ENCODE results near the gene KRT12. TPM values are rescaled to one million over a fixed set of nuclear protein-coding genes. Genes with fewer than 3 reads are reported as not detected.
A peak's percentile ranks its signal among the peaks of the same experiment; 100 is the strongest.

Gene KRT12
- total and polyA plus RNA-seq, 2 donors (not counting 1 experiment from before 2014, with no cell fraction given): not detected

DNA sequence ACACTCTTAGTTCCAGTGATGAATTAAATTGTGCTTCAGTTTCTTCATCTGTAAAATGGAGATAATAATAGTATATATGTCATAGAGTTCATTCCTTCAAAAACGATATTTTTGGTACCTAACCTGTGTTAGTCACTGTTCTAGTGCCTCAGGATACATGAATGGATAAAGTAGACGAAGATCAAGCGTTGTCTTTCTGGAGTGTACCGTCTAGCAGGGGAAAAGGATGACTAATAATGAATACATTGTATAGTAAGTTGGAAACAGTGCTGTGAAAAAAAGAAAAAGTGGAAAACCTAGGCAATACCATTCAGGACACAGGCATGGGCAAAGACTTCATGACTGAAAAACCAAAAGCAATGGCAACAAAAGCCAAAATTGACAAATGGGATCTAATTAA lies 53.2 kb downstream of the KRT12 start:
- Histone ChIP-seq H3K4me2 (ENCODE audit: extremely low read depth, insufficient read depth, low read length) (no peak overlapping the region), H3K79me2 (ENCODE audit: control insufficient read depth, insufficient read depth, low read length) (peaks cover 3% of the 10 kb centered on the region)
- peak in 1 of 2 donors; percentile 57 for DNase-seq (ENCODE audit: low read depth in 2 of 2)

DNA sequence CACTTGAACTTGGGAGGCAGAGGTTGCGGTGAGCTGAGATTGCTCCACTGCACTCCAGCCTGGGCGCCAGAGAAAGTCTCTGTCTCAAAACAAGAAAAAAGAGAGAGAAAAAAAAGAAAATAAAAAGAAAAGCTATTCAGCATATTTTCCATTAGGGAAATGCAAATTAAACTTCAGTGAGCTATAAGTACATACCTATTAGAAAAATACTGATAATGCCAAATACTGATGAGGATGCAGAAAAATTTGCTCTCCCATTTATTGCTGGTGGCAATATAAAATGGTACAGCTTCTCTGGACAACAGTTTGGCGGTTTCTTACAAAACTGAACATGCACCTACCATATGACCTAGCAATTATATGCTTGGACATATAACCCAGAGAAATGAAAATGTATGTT lies 54.4 kb downstream of the KRT12 start:
- H3K4me2 ChIP-seq (ENCODE audit: extremely low read depth, insufficient read depth, low read length): no peak overlapping the region
- H3K9me3 ChIP-seq (ENCODE audit: control insufficient read depth, insufficient read depth, low read depth, low read length): no peaks in the 10 kb centered on the region

More for the DNA sequence above, 53.2 kb downstream of the KRT12 start:
- H3K9ac ChIP-seq (ENCODE audit: insufficient read depth, low read length): no peak overlapping the region
- no peaks in the 10 kb centered on the region for H3K9me3 ChIP-seq (ENCODE audit: control insufficient read depth, insufficient read depth, low read depth, low read length)
- no peak for TF ChIP-seq EZH2 (IDR thresholded peaks at IDR 0.05; ENCODE audit: low read length, missing control alignments)
- TF ChIP-seq, protein P1, sequence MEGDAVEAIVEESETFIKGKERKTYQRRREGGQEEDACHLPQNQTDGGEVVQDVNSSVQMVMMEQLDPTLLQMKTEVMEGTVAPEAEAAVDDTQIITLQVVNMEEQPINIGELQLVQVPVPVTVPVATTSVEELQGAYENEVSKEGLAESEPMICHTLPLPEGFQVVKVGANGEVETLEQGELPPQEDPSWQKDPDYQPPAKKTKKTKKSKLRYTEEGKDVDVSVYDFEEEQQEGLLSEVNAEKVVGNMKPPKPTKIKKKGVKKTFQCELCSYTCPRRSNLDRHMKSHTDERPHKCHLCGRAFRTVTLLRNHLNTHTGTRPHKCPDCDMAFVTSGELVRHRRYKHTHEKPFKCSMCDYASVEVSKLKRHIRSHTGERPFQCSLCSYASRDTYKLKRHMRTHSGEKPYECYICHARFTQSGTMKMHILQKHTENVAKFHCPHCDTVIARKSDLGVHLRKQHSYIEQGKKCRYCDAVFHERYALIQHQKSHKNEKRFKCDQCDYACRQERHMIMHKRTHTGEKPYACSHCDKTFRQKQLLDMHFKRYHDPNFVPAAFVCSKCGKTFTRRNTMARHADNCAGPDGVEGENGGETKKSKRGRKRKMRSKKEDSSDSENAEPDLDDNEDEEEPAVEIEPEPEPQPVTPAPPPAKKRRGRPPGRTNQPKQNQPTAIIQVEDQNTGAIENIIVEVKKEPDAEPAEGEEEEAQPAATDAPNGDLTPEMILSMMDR (conservative IDR thresholded peaks at IDR 0.05 in 1 of 2, IDR thresholded peaks at IDR 0.05 in 1 of 2; ENCODE audit: low read depth in 1 of 2, low read length in 2 of 2): no peak
- H2AFZ ChIP-seq (ENCODE audit: low read length): no peak overlapping the region
- no peak overlapping the region for H3K4me3 ChIP-seq (replicated peaks in 1 of 4; ENCODE audit: control extremely low read depth in 1 of 4, insufficient read depth in 1 of 4, low read depth in 3 of 4, low read length in 4 of 4)
- H3K36me3 ChIP-seq (ENCODE audit: control insufficient read depth, insufficient read depth, low read length): no peaks in the 10 kb centered on the region
- no peaks in the 10 kb centered on the region for H3K4me1 ChIP-seq (ENCODE audit: control insufficient read depth, extremely low read depth, insufficient read depth, low read length)
- H3K27ac ChIP-seq (ENCODE audit: insufficient read depth, low read length): no peak overlapping the region
- H4K20me1 ChIP-seq (ENCODE audit: control insufficient read depth, extremely low read depth, insufficient read depth, low read length): no peaks in the 10 kb centered on the region
- peaks cover 9% of the 10 kb centered on the region for H3K27me3 ChIP-seq (ENCODE audit: control insufficient read depth, insufficient read depth, low read length)

More for the DNA sequence above, 54.4 kb downstream of the KRT12 start:
- Histone ChIP-seq H3K79me2 (ENCODE audit: control insufficient read depth, insufficient read depth, low read length) (no peaks in the 10 kb centered on the region), H3K4me3 (replicated peaks in 1 of 4; ENCODE audit: control extremely low read depth in 1 of 4, insufficient read depth in 1 of 4, low read depth in 3 of 4, low read length in 4 of 4) (no peak overlapping the region), H3K27me3 (ENCODE audit: control insufficient read depth, insufficient read depth, low read length) (peaks cover 10% of the 10 kb centered on the region), H4K20me1 (ENCODE audit: control insufficient read depth, extremely low read depth, insufficient read depth, low read length) (no peaks in the 10 kb centered on the region), H3K36me3 (ENCODE audit: control insufficient read depth, insufficient read depth, low read length) (no peaks in the 10 kb centered on the region), H3K4me1 (ENCODE audit: control insufficient read depth, extremely low read depth, insufficient read depth, low read length) (no peaks in the 10 kb centered on the region), H2AFZ (ENCODE audit: low read length) (no peak overlapping the region), H3K9ac (ENCODE audit: insufficient read depth, low read length) (no peak overlapping the region), H3K27ac (ENCODE audit: insufficient read depth, low read length) (no peak overlapping the region)
- no peak for TF ChIP-seq EZH2 (IDR thresholded peaks at IDR 0.05; ENCODE audit: low read length, missing control alignments)
- TF ChIP-seq, protein P1 (conservative IDR thresholded peaks at IDR 0.05 in 1 of 2, IDR thresholded peaks at IDR 0.05 in 1 of 2; ENCODE audit: low read depth in 1 of 2, low read length in 2 of 2): no peak
- no peak for DNase-seq (ENCODE audit: low read depth in 2 of 2)

Other genes with a start within 250 kb of the KRT12 start
- gene SMARCE1, start 219.4 kb downstream of the KRT12 start, total RNA-seq: 75.6 and 86.5 TPM in 2 replicates
- gene SMARCE1, start 219.4 kb downstream of the KRT12 start, polyA plus RNA-seq: 93.8 and 103 TPM in 2 replicates
- under 0.01 and 0.33 TPM in 2 replicates for gene KRT222, start 202.0 kb downstream of the KRT12 start, total RNA-seq
- gene KRT222, start 202.0 kb downstream of the KRT12 start, polyA plus RNA-seq: 0.05 TPM in 1 of 2 replicates, not detected in the other
- gene KRT24, start 163.5 kb downstream of the KRT12 start, total RNA-seq: not detected in 2 replicates
- gene KRT24, start 163.5 kb downstream of the KRT12 start, polyA plus RNA-seq: not detected in 2 replicates
- gene KRT25, start 111.9 kb downstream of the KRT12 start, total RNA-seq: not detected in 2 replicates
- gene KRT25, start 111.9 kb downstream of the KRT12 start, polyA plus RNA-seq: not detected in 2 replicates
- not detected in 2 replicates for gene KRT26, start 95.0 kb downstream of the KRT12 start, total RNA-seq
- not detected in 2 replicates for gene KRT26, start 95.0 kb downstream of the KRT12 start, polyA plus RNA-seq
- not detected in 2 replicates for gene KRT27, start 84.7 kb downstream of the KRT12 start, total RNA-seq
- not detected in 2 replicates for gene KRT27, start 84.7 kb downstream of the KRT12 start, polyA plus RNA-seq
- gene KRT28, start 67.3 kb downstream of the KRT12 start, total RNA-seq: not detected in 2 replicates
- not detected in 2 replicates for gene KRT28, start 67.3 kb downstream of the KRT12 start, polyA plus RNA-seq
- 4.1 TPM in 2 replicates for gene KRT10, start 44.6 kb downstream of the KRT12 start, total RNA-seq
- 26.9 and 45.8 TPM in 2 replicates for gene KRT10, start 44.6 kb downstream of the KRT12 start, polyA plus RNA-seq
- not detected in 2 replicates for gene KRT20, start 18.0 kb upstream of the KRT12 start, total RNA-seq
- not detected in 2 replicates for gene KRT20, start 18.0 kb upstream of the KRT12 start, polyA plus RNA-seq
- not detected in 2 replicates for gene KRT23, start 70.4 kb upstream of the KRT12 start, total RNA-seq
- gene KRT23, start 70.4 kb upstream of the KRT12 start, polyA plus RNA-seq: 0.11 and 0.17 TPM in 2 replicates
- 0.26 and 0.33 TPM in 2 replicates for gene KRT39, start 99.7 kb upstream of the KRT12 start, total RNA-seq
- gene KRT39, start 99.7 kb upstream of the KRT12 start, polyA plus RNA-seq: 0.19 and 0.22 TPM in 2 replicates
- gene KRT40, start 117.1 kb upstream of the KRT12 start, total RNA-seq: not detected in 2 replicates
- 0.03 and 0.05 TPM in 2 replicates for gene KRT40, start 117.1 kb upstream of the KRT12 start, polyA plus RNA-seq
- not detected in 2 replicates for gene KRTAP3-3, start 126.9 kb upstream of the KRT12 start, total RNA-seq
- gene KRTAP3-3, start 126.9 kb upstream of the KRT12 start, polyA plus RNA-seq: not detected in 2 replicates
- not detected in 2 replicates for gene KRTAP3-2, start 132.7 kb upstream of the KRT12 start, total RNA-seq
- not detected in 2 replicates for gene KRTAP3-2, start 132.7 kb upstream of the KRT12 start, polyA plus RNA-seq
- gene KRTAP3-1, start 141.9 kb upstream of the KRT12 start, total RNA-seq: not detected in 2 replicates
- not detected in 2 replicates for gene KRTAP3-1, start 141.9 kb upstream of the KRT12 start, polyA plus RNA-seq
- gene KRTAP1-5, start 160.0 kb upstream of the KRT12 start, total RNA-seq: 0.17 TPM in 1 of 2 replicates, not detected in the other
- 6.2 and 6.3 TPM in 2 replicates for gene KRTAP1-5, start 160.0 kb upstream of the KRT12 start, polyA plus RNA-seq
- not detected in 2 replicates for gene KRTAP1-4, start 163.0 kb upstream of the KRT12 start, total RNA-seq
- gene KRTAP1-4, start 163.0 kb upstream of the KRT12 start, polyA plus RNA-seq: not detected in 2 replicates
- gene KRTAP1-3, start 167.7 kb upstream of the KRT12 start, total RNA-seq: not detected in 2 replicates
- gene KRTAP1-3, start 167.7 kb upstream of the KRT12 start, polyA plus RNA-seq: not detected in 2 replicates
- gene KRTAP1-1, start 174.2 kb upstream of the KRT12 start, total RNA-seq: not detected in 2 replicates
- 0.25 and 0.64 TPM in 2 replicates for gene KRTAP1-1, start 174.2 kb upstream of the KRT12 start, polyA plus RNA-seq
- not detected in 2 replicates for gene KRTAP2-1, start 180.1 kb upstream of the KRT12 start, total RNA-seq
- gene KRTAP2-1, start 180.1 kb upstream of the KRT12 start, polyA plus RNA-seq: not detected in 2 replicates
- not detected in 2 replicates for gene KRTAP2-2, start 188.0 kb upstream of the KRT12 start, total RNA-seq
- gene KRTAP2-2, start 188.0 kb upstream of the KRT12 start, polyA plus RNA-seq: not detected in 2 replicates
- gene KRTAP2-3, start 192.9 kb upstream of the KRT12 start, total RNA-seq: not detected in 2 replicates
- gene KRTAP2-3, start 192.9 kb upstream of the KRT12 start, polyA plus RNA-seq: 0.84 and 2.6 TPM in 2 replicates
- gene KRTAP2-4, start 198.7 kb upstream of the KRT12 start, total RNA-seq: not detected in 2 replicates
- not detected in 2 replicates for gene KRTAP2-4, start 198.7 kb upstream of the KRT12 start, polyA plus RNA-seq
- not detected in 2 replicates for gene KRTAP4-7, start 216.9 kb upstream of the KRT12 start, total RNA-seq
- not detected in 2 replicates for gene KRTAP4-7, start 216.9 kb upstream of the KRT12 start, polyA plus RNA-seq
- gene KRTAP4-8, start 230.9 kb upstream of the KRT12 start, total RNA-seq: not detected in 2 replicates
- gene KRTAP4-8, start 230.9 kb upstream of the KRT12 start, polyA plus RNA-seq: not detected in 2 replicates
- not detected in 2 replicates for gene KRTAP4-16, start 235.0 kb upstream of the KRT12 start, total RNA-seq
- gene KRTAP4-16, start 235.0 kb upstream of the KRT12 start, polyA plus RNA-seq: not detected in 2 replicates
- gene KRTAP4-9, start 238.2 kb upstream of the KRT12 start, total RNA-seq: not detected in 2 replicates
- gene KRTAP4-9, start 238.2 kb upstream of the KRT12 start, polyA plus RNA-seq: not detected in 2 replicates